ENCODE data around the gene ATAD3C.

Gene ATAD3C

DNA sequence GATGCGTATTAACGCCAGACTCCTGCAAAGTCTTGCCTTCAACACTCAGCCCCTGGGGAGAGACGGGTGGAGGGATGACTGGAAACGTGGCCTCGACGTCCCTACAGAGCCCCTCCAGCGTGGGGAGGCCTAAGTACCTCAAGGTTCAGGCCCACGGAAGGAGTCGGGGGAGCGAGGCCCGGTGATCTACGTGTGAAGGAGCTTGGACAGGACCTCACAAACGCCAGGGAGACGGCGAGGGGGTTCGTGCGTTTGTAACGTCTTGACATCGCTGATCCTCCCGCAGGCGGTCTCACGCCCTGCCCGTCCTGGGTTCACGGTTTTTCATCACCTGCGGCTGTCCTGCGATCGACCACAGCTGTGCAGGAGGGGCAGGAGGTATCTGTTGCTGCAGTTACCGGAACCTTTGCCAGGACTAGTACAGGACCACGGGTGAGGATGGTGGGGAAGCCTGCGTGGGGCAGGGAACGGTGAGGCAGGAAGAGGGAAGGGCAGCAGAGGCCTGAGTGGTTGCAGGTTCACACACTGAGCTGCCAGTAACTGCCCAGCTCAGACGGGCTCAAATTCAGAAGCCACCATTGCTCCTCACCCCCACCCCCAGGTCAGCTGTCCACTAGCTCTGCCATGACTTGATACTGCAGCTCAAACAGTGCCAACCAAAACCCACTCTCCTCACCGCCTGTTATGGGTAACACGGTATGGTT lies 49.5 kb upstream of the ATAD3C start (continued):
- TF ChIP-seq ZNF555 (tag by site-specific recombination; conservative IDR thresholded peaks at IDR 0.05), result no peak
- TF ChIP-seq, protein P1, sequence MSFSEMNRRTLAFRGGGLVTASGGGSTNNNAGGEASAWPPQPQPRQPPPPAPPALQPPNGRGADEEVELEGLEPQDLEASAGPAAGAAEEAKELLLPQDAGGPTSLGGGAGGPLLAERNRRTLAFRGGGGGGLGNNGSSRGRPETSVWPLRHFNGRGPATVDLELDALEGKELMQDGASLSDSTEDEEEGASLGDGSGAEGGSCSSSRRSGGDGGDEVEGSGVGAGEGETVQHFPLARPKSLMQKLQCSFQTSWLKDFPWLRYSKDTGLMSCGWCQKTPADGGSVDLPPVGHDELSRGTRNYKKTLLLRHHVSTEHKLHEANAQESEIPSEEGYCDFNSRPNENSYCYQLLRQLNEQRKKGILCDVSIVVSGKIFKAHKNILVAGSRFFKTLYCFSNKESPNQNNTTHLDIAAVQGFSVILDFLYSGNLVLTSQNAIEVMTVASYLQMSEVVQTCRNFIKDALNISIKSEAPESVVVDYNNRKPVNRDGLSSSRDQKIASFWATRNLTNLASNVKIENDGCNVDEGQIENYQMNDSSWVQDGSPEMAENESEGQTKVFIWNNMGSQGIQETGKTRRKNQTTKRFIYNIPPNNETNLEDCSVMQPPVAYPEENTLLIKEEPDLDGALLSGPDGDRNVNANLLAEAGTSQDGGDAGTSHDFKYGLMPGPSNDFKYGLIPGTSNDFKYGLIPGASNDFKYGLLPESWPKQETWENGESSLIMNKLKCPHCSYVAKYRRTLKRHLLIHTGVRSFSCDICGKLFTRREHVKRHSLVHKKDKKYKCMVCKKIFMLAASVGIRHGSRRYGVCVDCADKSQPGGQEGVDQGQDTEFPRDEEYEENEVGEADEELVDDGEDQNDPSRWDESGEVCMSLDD (tag by site-specific recombination; IDR thresholded peaks at IDR 0.05), result peak; percentile 14; the same call in 1 of the 2 replicates
- no peak for TF ChIP-seq SP7 (tag by site-specific recombination; IDR thresholded peaks at IDR 0.05)
- TF ChIP-seq ZNF2 (tag by site-specific recombination; IDR thresholded peaks at IDR 0.05), result peak; percentile 85
- TF ChIP-seq MZF1 (tag by site-specific recombination; IDR thresholded peaks at IDR 0.05; ENCODE audit: borderline replicate concordance), result peak; percentile 52; the same call in 1 of the 2 replicates

DNA sequence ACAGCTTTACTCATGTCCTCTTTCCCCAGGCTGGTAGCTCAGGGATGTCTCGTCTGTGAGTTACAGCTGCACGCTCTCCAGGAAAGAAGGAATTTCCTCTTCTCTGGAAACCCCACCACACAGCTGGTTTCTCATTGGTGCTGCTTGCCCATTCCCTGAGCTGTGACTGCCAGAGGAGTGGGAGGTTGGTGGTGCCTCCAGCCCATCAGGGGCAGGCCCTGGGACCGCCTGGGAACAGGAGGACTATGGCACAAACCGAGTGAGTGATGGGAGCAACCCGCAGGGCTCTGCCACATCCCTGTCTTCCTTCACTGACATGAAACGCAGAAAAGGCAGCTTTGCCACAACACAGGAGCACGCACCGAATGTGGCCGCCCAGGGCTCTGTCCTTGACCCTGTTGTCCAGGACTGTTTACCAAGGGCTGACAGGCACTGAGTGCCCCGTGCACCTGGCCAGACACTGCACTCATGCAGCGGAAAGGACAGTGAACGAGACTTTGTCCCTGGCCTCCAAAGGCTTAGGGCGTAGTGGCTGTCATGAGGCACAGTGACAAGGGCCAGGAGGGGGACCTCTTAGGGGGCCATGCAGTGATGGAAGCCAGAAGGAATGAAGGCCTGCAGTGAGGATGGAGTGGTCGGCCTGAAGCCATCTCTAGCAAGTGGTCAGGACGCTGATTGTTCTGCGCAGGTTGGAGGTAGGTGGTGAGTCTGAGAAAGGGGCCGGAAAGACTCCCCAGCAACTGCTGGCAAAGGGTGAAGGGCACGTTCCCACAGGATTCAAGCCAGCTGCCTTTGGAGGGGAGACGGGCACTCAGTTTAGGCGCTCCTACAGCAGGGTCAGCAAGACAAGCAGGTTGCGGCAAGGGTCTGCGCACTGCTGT lies 48.7 kb upstream of the ATAD3C start:
- Histone ChIP-seq H3K36me3 (ENCODE audit: control insufficient read depth in 2 of 2, insufficient read depth in 1 of 2, low read length in 2 of 2) (peaks cover 22 to 84% of the 10 kb centered on the region in 2 experiments; a peak in 2 of 3 replicates), H3K4me1 (ENCODE audit: control insufficient read depth, insufficient read depth, low read length) (no peaks in the 10 kb centered on the region)
- POLR2A ChIA-PET, result interaction anchor here (0.8 to 2.9 kb wide), 7 partner anchors 9 to 104 kb away, joined by 3 to 36 read pairs (median 4); partner anchors contain the start of gene AURKAIP1

DNA sequence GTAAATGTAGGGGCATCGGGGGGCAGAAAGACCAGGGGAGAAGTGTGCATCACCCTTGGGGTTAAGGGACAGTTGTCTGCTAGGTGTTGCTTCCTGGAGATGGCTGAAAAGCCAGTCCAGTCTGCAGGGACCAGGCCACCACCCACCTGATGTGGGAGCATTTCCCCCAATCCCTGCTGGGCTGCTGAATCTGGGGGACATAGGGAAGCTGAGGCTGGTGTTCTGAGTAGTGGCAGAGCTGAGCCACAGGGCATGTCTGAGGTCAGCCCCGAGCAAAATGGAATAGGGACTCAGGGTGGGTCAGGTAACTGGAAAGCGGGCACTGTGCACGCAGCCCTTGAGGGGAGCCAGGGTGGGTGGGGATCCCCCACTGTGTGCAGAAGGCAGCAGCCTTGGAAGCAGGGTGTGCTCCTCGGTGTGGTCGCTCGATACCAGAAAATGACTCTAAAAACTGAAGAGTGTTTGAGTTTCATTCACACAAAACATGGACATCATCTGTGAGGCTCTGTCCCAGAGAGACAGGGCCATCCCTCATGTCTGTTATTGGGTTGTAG lies 48.0 kb upstream of the ATAD3C start:
- Histone ChIP-seq H3K4me3 (ENCODE audit: low read depth, low read length) (no peak overlapping the region), H3K27ac (ENCODE audit: extremely low read depth, low read depth, low read length) (peak overlapping the region; percentile 56), H3K36me3 (ENCODE audit: control insufficient read depth in 2 of 2, insufficient read depth in 1 of 2, low read length in 2 of 2) (peaks cover 26 to 84% of the 10 kb centered on the region in 2 experiments; a peak in 2 of 3 replicates), H3K9me3 (ENCODE audit: control insufficient read depth, insufficient read depth, low read depth, low read length) (no peaks in the 10 kb centered on the region), H3K4me1 (ENCODE audit: control insufficient read depth, insufficient read depth, low read length) (no peaks in the 10 kb centered on the region)
- ChIA-PET POLR2A (interaction anchor here (0.8 to 2.5 kb wide), 6 partner anchors 13 to 135 kb away, joined by 3 to 7 read pairs (median 4); no protein-coding TSS in a partner anchor), CTCF (interaction anchor here (0.6 to 1.9 kb wide), 5 partner anchors 10 to 41 kb away, joined by 3 to 9 read pairs (median 3); no protein-coding TSS in a partner anchor)
- TF ChIP-seq, protein P2, sequence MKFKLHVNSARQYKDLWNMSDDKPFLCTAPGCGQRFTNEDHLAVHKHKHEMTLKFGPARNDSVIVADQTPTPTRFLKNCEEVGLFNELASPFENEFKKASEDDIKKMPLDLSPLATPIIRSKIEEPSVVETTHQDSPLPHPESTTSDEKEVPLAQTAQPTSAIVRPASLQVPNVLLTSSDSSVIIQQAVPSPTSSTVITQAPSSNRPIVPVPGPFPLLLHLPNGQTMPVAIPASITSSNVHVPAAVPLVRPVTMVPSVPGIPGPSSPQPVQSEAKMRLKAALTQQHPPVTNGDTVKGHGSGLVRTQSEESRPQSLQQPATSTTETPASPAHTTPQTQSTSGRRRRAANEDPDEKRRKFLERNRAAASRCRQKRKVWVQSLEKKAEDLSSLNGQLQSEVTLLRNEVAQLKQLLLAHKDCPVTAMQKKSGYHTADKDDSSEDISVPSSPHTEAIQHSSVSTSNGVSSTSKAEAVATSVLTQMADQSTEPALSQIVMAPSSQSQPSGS (tag by site-specific recombination; IDR thresholded peaks at IDR 0.05; ENCODE audit: low read depth), result no peak
- TF ChIP-seq ZIC2 (tag by site-specific recombination; IDR thresholded peaks at IDR 0.05), result no peak
- TF ChIP-seq, protein P3, sequence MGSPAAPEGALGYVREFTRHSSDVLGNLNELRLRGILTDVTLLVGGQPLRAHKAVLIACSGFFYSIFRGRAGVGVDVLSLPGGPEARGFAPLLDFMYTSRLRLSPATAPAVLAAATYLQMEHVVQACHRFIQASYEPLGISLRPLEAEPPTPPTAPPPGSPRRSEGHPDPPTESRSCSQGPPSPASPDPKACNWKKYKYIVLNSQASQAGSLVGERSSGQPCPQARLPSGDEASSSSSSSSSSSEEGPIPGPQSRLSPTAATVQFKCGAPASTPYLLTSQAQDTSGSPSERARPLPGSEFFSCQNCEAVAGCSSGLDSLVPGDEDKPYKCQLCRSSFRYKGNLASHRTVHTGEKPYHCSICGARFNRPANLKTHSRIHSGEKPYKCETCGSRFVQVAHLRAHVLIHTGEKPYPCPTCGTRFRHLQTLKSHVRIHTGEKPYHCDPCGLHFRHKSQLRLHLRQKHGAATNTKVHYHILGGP (tag by site-specific recombination; IDR thresholded peaks at IDR 0.05), result no peak
- no peak for TF ChIP-seq SP7 (tag by site-specific recombination; IDR thresholded peaks at IDR 0.05)
- TF ChIP-seq ZNF600 (tag by site-specific recombination; IDR thresholded peaks at IDR 0.05), result no peak
- TF ChIP-seq SCRT1 (tag by site-specific recombination; IDR thresholded peaks at IDR 0.05; ENCODE audit: borderline replicate concordance), result no peak
- TF ChIP-seq, protein P4, sequence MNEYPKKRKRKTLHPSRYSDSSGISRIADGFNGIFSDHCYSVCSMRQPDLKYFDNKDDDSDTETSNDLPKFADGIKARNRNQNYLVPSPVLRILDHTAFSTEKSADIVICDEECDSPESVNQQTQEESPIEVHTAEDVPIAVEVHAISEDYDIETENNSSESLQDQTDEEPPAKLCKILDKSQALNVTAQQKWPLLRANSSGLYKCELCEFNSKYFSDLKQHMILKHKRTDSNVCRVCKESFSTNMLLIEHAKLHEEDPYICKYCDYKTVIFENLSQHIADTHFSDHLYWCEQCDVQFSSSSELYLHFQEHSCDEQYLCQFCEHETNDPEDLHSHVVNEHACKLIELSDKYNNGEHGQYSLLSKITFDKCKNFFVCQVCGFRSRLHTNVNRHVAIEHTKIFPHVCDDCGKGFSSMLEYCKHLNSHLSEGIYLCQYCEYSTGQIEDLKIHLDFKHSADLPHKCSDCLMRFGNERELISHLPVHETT (tag by site-specific recombination; IDR thresholded peaks at IDR 0.05), result no peak

More for the DNA sequence above, 48.7 kb upstream of the ATAD3C start:
- no peaks in the 10 kb centered on the region for H3K9me3 ChIP-seq (ENCODE audit: control insufficient read depth, insufficient read depth, low read depth, low read length)
- TF ChIP-seq ZNF10 (tag by site-specific recombination; IDR thresholded peaks at IDR 0.05), result 0 out of 2 replicates have a peak, but pooled peaks have one; percentile 61
- no peak for TF ChIP-seq ZNF169 (tag by site-specific recombination; IDR thresholded peaks at IDR 0.05)
- TF ChIP-seq ZNF48 (tag by site-specific recombination; IDR thresholded peaks at IDR 0.05), result no peak
- no peak for TF ChIP-seq ZFP3 (tag by site-specific recombination; IDR thresholded peaks at IDR 0.05; ENCODE audit: low read depth)
- no peak for TF ChIP-seq ZSCAN23 (tag by site-specific recombination; IDR thresholded peaks at IDR 0.05)
- TF ChIP-seq GLIS2 (tag by site-specific recombination; IDR thresholded peaks at IDR 0.05), result peak; percentile 54; the same call in 1 of the 2 replicates
- TF ChIP-seq ZNF600 (tag by site-specific recombination; IDR thresholded peaks at IDR 0.05), result peak; percentile 36; the same call in 1 of the 2 replicates
- TF ChIP-seq SP2 (tag by site-specific recombination; IDR thresholded peaks at IDR 0.05), result peak; percentile 42
- TF ChIP-seq ZNF768 (tag by site-specific recombination; IDR thresholded peaks at IDR 0.05), result no peak; the same call in 1 of the 2 replicates
- TF ChIP-seq KLF10 (tag by site-specific recombination; IDR thresholded peaks at IDR 0.05), result no peak
- no peak for TF ChIP-seq ZNF629 (tag by site-specific recombination; IDR thresholded peaks at IDR 0.05)
- TF ChIP-seq MZF1 (tag by site-specific recombination; IDR thresholded peaks at IDR 0.05; ENCODE audit: borderline replicate concordance), result no peak
- 0 out of 2 replicates have a peak, but pooled peaks have one; percentile 15 for TF ChIP-seq GLIS1 (tag by site-specific recombination; IDR thresholded peaks at IDR 0.05)
- CTCF ChIA-PET, result interaction anchor here (0.9 to 1.9 kb wide), 4 partner anchors 9 to 104 kb away, joined by 3 to 9 read pairs (median 4); no protein-coding TSS in a partner anchor
- peak overlapping the region; percentile 56; the same call in 1 of the 2 replicates for H3K27ac ChIP-seq (ENCODE audit: extremely low read depth, low read depth, low read length)
- H3K4me3 ChIP-seq (ENCODE audit: low read depth, low read length), result peak overlapping the region; percentile 63

Data from HEK293 (cell line).